NCI-H2227 (cell line): ENCODE measurements around the gene PMEPA1.

Source experiments
- DNase-seq: peaks from one replicate; lab custom pipeline; 2025; ENCODE audit not compliant: unreplicated experiment; lab: John Stamatoyannopoulos, UW

Gene PMEPA1

GRCh38 chr20:57663241-57663640 is 46.6 kb downstream of the PMEPA1 start:
- no peak for DNase-seq

DNA sequence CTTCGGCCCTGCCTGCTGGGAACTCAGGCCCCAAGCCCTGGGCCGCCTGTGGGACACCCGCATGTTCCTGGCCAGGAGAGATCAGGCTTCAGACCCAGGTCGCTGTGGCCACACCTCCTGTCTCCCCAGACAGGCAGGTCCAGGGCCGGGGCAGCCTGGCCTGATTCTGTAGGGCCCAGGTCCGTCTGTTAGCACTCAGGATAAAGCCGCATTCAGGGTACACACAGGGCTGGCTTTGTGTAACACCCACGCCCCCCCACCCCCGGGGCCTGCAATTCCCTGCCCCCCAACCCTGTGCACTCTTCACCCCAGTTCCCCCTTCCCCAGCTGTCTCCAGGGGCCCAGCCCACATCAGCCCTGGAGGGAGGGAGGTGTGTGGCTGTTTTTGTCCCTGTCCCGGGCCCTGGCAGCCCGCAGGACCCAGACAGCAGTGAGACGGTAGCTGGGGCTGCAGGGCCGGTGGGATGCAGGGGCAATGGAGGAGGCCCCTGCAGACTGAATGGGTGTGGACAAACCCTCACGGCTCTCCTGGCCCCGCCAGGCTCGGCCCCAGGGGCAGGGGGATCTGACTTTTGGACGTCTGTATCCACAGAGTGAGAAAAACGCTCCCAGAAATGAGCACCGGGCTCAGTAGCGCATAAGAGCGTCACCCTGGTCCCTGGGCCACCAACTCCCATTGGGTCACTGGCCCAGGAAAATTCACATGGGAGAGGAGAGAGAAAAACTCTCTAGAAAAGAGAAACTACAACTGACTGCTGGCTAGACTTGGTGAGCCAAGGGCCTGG is 47.2 kb downstream of the PMEPA1 start:
- no peak for DNase-seq

DNA sequence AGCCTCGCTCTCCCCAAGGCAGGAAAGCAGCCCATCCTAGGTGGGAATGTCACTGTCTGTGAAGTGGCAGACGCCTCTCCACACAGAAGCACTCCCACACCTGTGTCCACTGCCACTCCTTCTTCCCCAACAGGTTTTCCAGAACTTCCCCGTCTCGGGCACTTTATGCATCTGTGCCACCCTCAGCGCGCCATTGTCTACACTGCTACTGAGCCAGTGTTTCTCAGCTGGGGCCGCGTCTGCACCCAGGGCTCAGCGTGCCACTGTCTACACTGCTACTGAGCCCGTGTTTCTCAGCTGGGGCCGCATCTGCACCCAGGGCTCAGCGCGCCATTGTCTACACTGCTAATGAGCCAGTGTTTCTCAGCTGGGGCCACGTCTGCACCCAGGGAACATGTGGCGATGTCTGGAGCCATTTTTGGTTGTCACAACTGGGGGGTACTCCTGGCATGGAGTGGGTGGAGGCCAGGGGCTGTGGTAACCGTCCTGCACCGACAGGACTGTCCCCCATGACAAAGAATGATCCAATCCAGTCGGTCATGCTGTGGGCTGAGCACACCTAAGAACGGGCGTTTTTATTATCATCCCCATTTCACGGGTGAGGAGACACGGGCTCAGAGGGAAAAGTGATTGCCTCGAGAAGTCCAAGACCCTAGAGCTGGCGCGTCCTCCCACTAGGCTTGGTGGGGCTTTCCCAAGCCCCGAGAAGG is 47.9 kb downstream of the PMEPA1 start:
- DNase-seq, result no peak

DNA sequence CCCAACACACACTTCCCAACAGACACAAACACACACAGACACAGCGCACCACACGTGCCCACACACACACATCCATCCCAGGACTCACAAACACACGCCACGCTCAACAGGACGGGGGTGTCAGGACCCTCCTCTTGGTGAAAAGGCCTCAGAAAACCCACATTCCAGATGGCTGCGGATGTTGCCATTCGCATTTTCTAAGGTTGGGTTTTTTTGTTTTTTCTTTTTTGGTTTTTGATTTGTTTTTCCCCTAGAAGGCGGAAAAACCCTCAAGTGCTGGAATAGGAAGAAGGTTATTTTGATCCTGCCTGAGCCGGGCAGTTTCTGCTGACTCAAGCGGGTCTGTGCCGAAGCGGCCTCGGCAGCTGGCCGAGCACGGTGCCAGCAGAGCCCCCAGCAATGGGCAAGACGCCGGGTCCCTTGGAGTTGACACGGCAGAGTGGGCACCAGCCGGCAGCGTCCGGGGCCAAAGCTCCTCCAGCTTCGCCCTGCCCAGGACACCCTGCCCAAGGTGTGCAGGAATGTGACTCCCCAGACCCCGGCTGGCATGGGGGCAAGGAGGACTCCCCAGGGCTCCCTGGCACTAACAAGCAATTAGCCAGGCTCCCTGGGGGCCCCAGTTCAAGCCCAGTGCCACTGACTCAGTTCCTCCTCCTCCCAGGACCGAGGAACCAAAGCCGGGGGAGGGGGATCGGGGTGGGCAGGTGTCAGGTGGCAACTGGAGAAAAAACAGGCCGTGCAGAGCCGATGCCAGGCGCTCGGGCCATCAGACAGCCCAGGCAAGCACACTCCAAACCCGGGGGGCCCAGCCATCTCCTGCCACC is 48.7 kb downstream of the PMEPA1 start:
- DNase-seq, result no peak

GRCh38 chr20:57660181-57660921 is 49.5 kb downstream of the PMEPA1 start:
- no peak for DNase-seq

- no peak for DNase-seq
Observed at GRCh38 chr20:57659517-57660180, 50.2 kb downstream of the PMEPA1 start.

DNA sequence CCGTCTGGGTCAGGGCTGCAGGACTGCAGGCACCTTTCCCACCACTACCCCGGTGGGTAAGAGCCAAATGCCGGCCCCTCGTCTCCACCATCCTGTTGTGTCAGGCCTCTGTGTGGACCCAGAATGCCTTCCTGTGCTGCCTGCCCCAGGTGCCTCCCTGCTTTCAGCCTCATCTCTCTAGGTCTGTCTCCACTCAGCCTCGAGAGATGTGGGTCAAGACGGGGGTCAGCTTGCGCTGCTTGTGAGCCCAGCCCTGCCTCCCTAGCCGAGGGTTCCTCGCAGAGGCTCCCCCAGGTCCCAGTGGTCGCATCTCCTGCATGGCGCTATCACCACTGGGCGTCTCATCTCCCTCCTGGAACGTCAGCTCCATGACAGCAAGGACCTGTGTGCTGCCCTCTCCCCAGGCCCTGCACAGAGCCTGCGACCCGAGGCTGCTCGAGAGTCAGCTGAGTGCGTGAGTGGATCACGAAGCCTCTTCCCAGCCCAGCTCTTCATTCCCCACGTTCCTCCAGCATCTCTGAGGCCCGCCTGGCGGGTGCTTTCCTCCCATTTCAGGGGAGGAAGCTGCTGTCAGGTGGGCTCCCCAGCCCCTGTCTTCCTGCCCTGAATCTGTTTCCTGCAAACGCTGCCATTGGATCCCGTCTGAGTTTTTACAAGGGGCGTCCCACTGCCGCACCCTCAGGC is 50.8 kb downstream of the PMEPA1 start:
- no peak for DNase-seq

GRCh38 chr20:57658447-57658832 is 51.4 kb downstream of the PMEPA1 start:
- no peak for DNase-seq

GRCh38 chr20:57657535-57658446 is 52.0 kb downstream of the PMEPA1 start:
- DNase-seq, result no peak

DNA sequence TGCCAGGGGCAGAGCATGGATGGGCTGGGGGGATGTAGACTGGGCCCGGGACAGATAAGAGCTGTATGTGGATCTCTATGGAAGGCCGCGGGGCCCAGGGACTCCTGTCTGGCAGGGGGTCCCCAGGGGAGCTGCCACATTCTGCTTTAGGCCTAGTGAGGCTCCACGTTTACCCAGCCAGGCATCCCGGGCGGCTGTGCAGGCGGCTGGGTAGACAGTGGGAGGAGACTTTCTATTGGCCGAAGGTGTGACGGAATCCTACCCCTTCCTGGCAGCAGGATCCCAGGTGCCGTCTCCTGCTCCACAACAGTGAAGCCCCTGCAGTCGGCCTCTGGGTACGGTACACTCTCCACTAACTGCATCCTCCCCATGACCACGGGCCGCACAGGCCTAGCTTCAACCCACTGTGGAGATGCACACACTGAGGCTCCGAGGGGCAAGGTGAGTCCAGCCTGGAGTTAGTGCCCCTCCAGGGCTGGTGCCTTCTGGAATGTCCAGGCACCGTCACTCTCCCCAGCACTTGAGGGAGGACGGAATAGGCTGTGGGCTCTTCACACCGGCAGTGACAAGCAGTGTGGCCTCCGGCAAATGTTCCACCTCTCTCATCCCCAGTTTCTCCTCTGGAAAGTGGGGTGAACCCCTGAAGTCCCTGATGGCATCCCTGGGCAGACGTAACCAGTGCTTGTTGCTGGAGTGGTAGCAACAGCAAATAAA is 52.8 kb downstream of the PMEPA1 start:
- DNase-seq, result no peak

- no peak for DNase-seq
Observed at GRCh38 chr20:57656252-57656820, 53.5 kb downstream of the PMEPA1 start.

- no peak for DNase-seq
Observed at GRCh38 chr20:57655809-57656155, 54.0 kb downstream of the PMEPA1 start.

- DNase-seq, result no peak
Observed at GRCh38 chr20:57654998-57655808, 54.6 kb downstream of the PMEPA1 start.

DNA sequence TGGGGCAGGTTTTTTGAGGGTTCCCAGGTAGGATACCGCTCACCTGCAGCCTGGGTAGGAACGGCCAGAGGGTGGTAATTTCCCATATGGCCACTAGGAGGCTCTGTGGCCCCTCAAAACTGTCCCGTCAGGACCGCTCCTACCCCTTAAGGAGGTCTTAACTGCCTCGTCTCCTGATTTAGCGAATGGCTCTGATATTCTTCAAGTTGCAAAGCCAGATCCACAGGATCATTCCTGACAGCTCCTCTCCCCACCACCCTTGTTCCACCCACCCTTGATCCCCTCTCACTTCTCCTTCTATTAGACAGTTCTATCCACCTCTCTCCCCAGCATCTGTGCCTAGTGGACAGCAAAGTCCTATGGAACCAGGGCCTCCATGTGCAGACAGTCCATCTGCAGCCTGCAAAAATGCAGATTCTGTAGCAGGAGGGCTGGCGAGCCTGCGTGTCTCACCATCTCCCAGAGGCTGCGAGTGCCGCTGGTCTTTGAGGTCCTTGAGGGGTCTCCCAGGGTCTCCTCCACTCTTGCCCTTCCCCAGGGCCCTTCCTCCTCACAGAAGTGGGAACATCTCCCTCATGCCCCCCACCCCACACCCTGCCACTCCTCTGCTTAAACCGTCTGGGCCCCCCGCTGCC is 55.3 kb downstream of the PMEPA1 start:
- peak; percentile 30 for DNase-seq

GRCh38 chr20:57653910-57654309 is 55.9 kb downstream of the PMEPA1 start:
- no peak for DNase-seq

DNA sequence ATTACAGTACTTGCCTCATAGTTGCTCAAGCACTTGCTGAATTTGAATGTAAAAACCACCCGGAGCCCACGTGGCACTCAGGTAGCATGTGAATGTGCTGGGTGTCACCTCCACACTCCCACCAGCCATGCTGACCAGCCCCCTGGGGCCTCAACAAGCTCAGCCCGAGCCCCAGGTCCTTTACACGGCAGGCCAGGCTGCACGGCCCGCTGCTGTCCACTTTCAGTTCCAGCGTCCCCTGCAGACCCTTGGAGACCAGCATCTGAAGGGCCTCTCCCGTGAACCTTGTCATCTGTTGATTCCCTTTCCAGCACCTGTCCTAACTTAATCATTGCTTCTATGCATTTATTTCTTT is 56.3 kb downstream of the PMEPA1 start:
- DNase-seq, result no peak
